Endothelial cell (in vitro differentiated cells): ENCODE results near the gene VANGL1. TPM values are rescaled to one million over a fixed set of nuclear protein-coding genes. Genes with fewer than 3 reads are reported as not detected.

Experiments
- DNase-seq: peaks from one replicate; pipeline ENCODE4 v3.0.0; 2021; ENCODE audit warnings: low spot score
- H3K27ac Mint-ChIP-seq: one replicate; pipeline ENCODE4 v1.8.0; 2021; ENCODE audit warnings: mixed read lengths, inconsistent platforms; ENCODE audit not compliant: unreplicated experiment
- H3K27me3 Mint-ChIP-seq: one replicate; pipeline ENCODE4 v1.8.0; 2021; ENCODE audit warnings: mild to moderate bottlenecking, moderate library complexity, mixed read lengths, inconsistent platforms; ENCODE audit not compliant: unreplicated experiment
- H3K36me3 Mint-ChIP-seq: one replicate; pipeline ENCODE4 v1.8.0; 2021; ENCODE audit warnings: mild to moderate bottlenecking, low read depth, mixed read lengths, inconsistent platforms; ENCODE audit not compliant: unreplicated experiment
- H3K4me1 Mint-ChIP-seq: one replicate; pipeline ENCODE4 v1.8.0; 2021; ENCODE audit warnings: mild to moderate bottlenecking, mixed read lengths, inconsistent platforms; ENCODE audit not compliant: unreplicated experiment
- H3K4me3 Mint-ChIP-seq: one replicate; pipeline ENCODE4 v1.8.0; 2021; ENCODE audit warnings: mild to moderate bottlenecking, mixed read lengths, inconsistent platforms; ENCODE audit not compliant: unreplicated experiment
- H3K9me3 Mint-ChIP-seq: one replicate; pipeline ENCODE4 v1.8.0; 2021; ENCODE audit warnings: mixed read lengths, inconsistent platforms; ENCODE audit not compliant: unreplicated experiment
- total RNA-seq: library from RNA; stranded (reverse); fragmentation: NEBNext Ultra II Directional; extraction: Animal tissue kit (Norgen Biotek cat#: 25700); gene quantifications from one replicate; pipeline ENCODE4 v1.2.1, GENCODE V29; 2021; ENCODE audit not compliant: unreplicated experiment
- TF ChIP-seq, protein P1 (sequence below): fragments of 200-600 bp; sonication (generic); IDR thresholded peaks from one replicate; pipeline ENCODE4 v1.5.0; 2021; ENCODE audit warnings: antibody characterized with exemption; ENCODE audit not compliant: unreplicated experiment

Gene VANGL1
- total RNA-seq, 1 donor from 2014 or later, result 14.9 TPM

DNA sequence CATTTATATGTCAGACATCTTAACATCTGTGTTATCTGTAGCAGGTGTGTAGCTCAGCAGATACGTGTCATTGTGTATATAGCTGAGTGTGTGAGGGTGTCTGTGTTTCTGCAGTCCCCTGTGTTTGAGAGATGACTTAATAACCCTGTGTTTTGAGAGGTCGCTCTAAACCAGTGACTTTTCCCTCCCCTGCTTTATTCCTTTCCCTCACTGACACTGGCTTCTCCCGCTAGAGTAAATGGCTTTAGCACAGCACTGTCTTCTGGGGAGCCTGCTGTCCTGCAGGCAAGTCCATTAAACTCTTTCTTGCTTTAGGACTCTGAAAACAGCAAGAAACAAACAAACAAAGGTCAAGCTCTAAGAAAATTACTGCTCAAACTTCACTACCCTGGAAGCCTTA is 53.0 kb downstream of the VANGL1 start:
- Mint-ChIP-seq H3K4me3 (no peak overlapping the region), H3K27me3 (peaks cover 2% of the 10 kb centered on the region), H3K36me3 (peaks cover 14% of the 10 kb centered on the region), H3K4me1 (no peaks in the 10 kb centered on the region), H3K9me3 (no peaks in the 10 kb centered on the region), H3K27ac (no peak overlapping the region)
- no peak for DNase-seq
- TF ChIP-seq, protein P1, sequence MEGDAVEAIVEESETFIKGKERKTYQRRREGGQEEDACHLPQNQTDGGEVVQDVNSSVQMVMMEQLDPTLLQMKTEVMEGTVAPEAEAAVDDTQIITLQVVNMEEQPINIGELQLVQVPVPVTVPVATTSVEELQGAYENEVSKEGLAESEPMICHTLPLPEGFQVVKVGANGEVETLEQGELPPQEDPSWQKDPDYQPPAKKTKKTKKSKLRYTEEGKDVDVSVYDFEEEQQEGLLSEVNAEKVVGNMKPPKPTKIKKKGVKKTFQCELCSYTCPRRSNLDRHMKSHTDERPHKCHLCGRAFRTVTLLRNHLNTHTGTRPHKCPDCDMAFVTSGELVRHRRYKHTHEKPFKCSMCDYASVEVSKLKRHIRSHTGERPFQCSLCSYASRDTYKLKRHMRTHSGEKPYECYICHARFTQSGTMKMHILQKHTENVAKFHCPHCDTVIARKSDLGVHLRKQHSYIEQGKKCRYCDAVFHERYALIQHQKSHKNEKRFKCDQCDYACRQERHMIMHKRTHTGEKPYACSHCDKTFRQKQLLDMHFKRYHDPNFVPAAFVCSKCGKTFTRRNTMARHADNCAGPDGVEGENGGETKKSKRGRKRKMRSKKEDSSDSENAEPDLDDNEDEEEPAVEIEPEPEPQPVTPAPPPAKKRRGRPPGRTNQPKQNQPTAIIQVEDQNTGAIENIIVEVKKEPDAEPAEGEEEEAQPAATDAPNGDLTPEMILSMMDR, result no peak

DNA sequence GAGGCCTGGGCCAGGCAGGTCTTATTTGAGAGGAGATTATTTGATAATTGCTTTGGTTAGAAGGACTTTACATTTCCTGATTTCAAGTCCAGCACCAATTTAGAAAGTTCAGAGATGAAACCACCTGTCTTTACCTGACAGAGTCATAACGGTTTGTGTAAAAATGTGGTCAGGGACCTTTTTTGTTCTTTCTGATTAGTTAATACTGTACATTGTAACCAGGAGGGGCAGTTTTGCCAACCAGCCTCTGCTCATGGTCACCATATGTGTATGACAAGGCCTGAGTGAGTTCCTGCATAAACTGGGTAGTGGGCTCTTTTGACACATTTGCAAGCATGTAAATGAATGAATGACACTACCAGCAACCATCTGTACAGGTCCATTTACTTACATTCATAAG is 55.8 kb downstream of the VANGL1 start:
- Mint-ChIP-seq H3K27ac (no peak overlapping the region), H3K27me3 (no peaks in the 10 kb centered on the region), H3K4me1 (no peaks in the 10 kb centered on the region), H3K9me3 (no peaks in the 10 kb centered on the region), H3K4me3 (no peak overlapping the region), H3K36me3 (peaks cover 3% of the 10 kb centered on the region)
- no peak for DNase-seq
- TF ChIP-seq, protein P1, result no peak

GRCh38 chr1:115701090-115701489 is 59.3 kb downstream of the VANGL1 start:
- Mint-ChIP-seq H3K27ac (no peak overlapping the region), H3K4me1 (no peaks in the 10 kb centered on the region), H3K9me3 (no peaks in the 10 kb centered on the region), H3K4me3 (no peak overlapping the region), H3K36me3 (no peaks in the 10 kb centered on the region), H3K27me3 (no peaks in the 10 kb centered on the region)
- DNase-seq, result no peak
- TF ChIP-seq, protein P1, result no peak

GRCh38 chr1:115702959-115703358 is 61.2 kb downstream of the VANGL1 start:
- DNase-seq, result no peak
- no peaks in the 10 kb centered on the region for H3K4me1 Mint-ChIP-seq
- TF ChIP-seq, protein P1, result no peak
- no peak overlapping the region for H3K27ac Mint-ChIP-seq
- no peaks in the 10 kb centered on the region for H3K36me3 Mint-ChIP-seq
- no peak overlapping the region for H3K4me3 Mint-ChIP-seq
- H3K9me3 Mint-ChIP-seq, result no peaks in the 10 kb centered on the region
- H3K27me3 Mint-ChIP-seq, result no peaks in the 10 kb centered on the region

- no peaks in the 10 kb centered on the region for H3K4me1 Mint-ChIP-seq
- H3K36me3 Mint-ChIP-seq, result no peaks in the 10 kb centered on the region
- H3K27ac Mint-ChIP-seq, result no peak overlapping the region
- TF ChIP-seq, protein P1, result no peak
- no peak overlapping the region for H3K4me3 Mint-ChIP-seq
- no peak for DNase-seq
- H3K9me3 Mint-ChIP-seq, result no peaks in the 10 kb centered on the region
- no peaks in the 10 kb centered on the region for H3K27me3 Mint-ChIP-seq
These were observed 63.5 kb downstream of the VANGL1 start for GRCh38 chr1:115705085-115705951.
